Body of pancreas (tissue), 4 donors: ENCODE data around the gene DNAJB13. TPM values are rescaled to one million over a fixed set of nuclear protein-coding genes. Genes with fewer than 3 reads are reported as not detected.
A peak's percentile ranks its signal among the peaks of the same experiment; 100 is the strongest.
"Not testable (repeated sequence)": the region's sequence is repeated elsewhere in the genome, so short reads cannot be mapped to it uniquely, and the experiment has no call there.

Source experiments
- ATAC-seq: fragments of 150-250 bp; one replicate; pipeline ENCODE4 v1.9.1; 2016
- DNase-seq, 4 donors: peaks; one replicate each; pipeline ENCODE4 v3.0.0-alpha.2; 2019
- H3K27ac ChIP-seq, 4 donors: fragments of 200-600 bp; sonication (generic); 1 replicate in 3 of 4; 2 replicates in 1 of 4; pipeline versions ENCODE4 v1.5.1 to v1.6.1; 2016 to 2019; ENCODE audit warnings: mild to moderate bottlenecking in 1 of 4, mixed read lengths in 1 of 4, moderate library complexity in 1 of 4
- H3K27me3 ChIP-seq, 2 donors: fragments of 200-600 bp; sonication (generic); one replicate each; pipeline ENCODE4 v1.6.0; 2016; ENCODE audit warnings: mild to moderate bottlenecking in 1 of 2
- H3K36me3 ChIP-seq, 2 donors: fragments of 200-600 bp; sonication (generic); replicated peaks in 1 of 2; 2 replicates each; pipeline ENCODE4 v1.5.1; 2016; ENCODE audit warnings: low read depth in 2 of 2; ENCODE audit not compliant: insufficient read depth in 1 of 2
- H3K4me1 ChIP-seq: fragments of 200-600 bp; sonication (generic); one replicate; pipeline ENCODE4 v1.6.0; 2016
- H3K4me3 ChIP-seq, 2 donors: fragments of 200-600 bp; sonication (generic); 1 replicate in 1 of 2; 2 replicates in 1 of 2; pipeline ENCODE4 v1.5.1; 2016 to 2019
- H3K9me3 ChIP-seq, 3 donors: fragments of 200-600 bp; sonication (generic); 1 replicate in 2 of 3; 2 replicates in 1 of 3; pipeline ENCODE4 v1.5.1; 2016
- POLR2A ChIP-seq, 3 donors: fragments of 450-650 bp; IDR thresholded peaks; one replicate each; pipeline ENCODE4 v1.6.1; 2016; ENCODE audit warnings: antibody characterized with exemption in 3 of 3, mild to moderate bottlenecking in 2 of 3
- WGBS, 2 donors: methylation state at CpG; one replicate each; pipeline ENCODE4 v1.1.5; 2017; 5-methylcytosine and 5-hydroxymethylcytosine counted together
- intact Hi-C: fragments of 100-400 bp; cut with DNase I; formaldehyde crosslinking; loops from one replicate; pipeline ENCODE4 v1.15.1; 2023
- total RNA-seq, 2 donors: library from RNA; depleted of rRNA; stranded (reverse); fragments of >200 nt; gene quantifications; one replicate each; pipeline ENCODE4 v1.1.0, GENCODE V29; 2016
- TF ChIP-seq, protein P1 (sequence below), 7 experiments: fragments of 450-650 bp in 4 of 7; fragments of 200-600 bp in 3 of 7; sonication (generic) in 3 of 7; IDR thresholded peaks; one replicate each; pipeline ENCODE4 v1.5.1; 2016 to 2019; ENCODE audit warnings: antibody characterized with exemption in 7 of 7

Gene DNAJB13
- total RNA-seq, 2 donors from 2014 or later: 0.78 TPM; not detected in 1

DNA sequence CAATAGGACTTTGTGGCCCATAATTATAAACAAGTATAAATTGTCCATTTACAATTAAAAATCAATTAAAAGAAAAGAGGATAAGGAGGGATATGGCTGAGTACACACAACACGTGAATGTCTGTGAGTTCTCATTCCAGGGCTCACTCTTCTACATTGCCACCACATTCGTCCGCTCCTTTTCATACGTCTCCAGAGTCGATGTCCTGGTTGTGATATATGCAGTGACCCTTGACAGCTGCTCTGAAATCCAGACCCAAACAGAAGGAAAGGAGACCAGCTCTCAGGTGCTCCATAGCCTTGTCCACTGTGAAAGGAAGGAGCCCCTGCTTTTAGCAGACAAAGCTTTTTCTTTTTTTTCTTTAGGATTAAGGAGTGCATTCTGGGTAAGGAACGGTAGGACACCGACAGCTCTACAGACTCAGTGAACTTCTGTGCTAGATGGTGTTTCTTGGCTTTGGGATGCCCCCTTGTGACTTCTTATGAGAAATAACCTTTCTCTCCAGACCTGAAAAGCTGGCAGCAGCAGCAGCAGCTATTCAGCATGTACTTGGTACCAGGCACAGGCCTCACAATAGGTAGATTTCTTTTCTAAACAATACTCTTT lies 19.7 kb upstream of the DNAJB13 start:
- intact Hi-C loops: no loop called here
- H3K9me3 ChIP-seq: no peaks in the 10 kb centered on the region
- DNase-seq (peak in 3 of 4 donors; percentile 12 to 36 (median 24)), ATAC-seq (no peak)
- 59 to 64% methylated on average over 7 of the region's 7 CpGs for WGBS, 2 donors
- no peak overlapping the region for H3K27ac ChIP-seq
- no peaks in the 10 kb centered on the region for H3K4me1 ChIP-seq
- TF ChIP-seq, protein P1, sequence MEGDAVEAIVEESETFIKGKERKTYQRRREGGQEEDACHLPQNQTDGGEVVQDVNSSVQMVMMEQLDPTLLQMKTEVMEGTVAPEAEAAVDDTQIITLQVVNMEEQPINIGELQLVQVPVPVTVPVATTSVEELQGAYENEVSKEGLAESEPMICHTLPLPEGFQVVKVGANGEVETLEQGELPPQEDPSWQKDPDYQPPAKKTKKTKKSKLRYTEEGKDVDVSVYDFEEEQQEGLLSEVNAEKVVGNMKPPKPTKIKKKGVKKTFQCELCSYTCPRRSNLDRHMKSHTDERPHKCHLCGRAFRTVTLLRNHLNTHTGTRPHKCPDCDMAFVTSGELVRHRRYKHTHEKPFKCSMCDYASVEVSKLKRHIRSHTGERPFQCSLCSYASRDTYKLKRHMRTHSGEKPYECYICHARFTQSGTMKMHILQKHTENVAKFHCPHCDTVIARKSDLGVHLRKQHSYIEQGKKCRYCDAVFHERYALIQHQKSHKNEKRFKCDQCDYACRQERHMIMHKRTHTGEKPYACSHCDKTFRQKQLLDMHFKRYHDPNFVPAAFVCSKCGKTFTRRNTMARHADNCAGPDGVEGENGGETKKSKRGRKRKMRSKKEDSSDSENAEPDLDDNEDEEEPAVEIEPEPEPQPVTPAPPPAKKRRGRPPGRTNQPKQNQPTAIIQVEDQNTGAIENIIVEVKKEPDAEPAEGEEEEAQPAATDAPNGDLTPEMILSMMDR (IDR thresholded peaks at IDR 0.05): peak in 4 of 7 experiments; percentile 29 to 47 (median 42)
- TF ChIP-seq POLR2A (IDR thresholded peaks at IDR 0.05): no peak
- no peaks in the 10 kb centered on the region for H3K27me3 ChIP-seq
- no peak overlapping the region for H3K4me3 ChIP-seq
- H3K36me3 ChIP-seq: peaks cover 13 to 22% of the 10 kb centered on the region in 2 donors

DNA sequence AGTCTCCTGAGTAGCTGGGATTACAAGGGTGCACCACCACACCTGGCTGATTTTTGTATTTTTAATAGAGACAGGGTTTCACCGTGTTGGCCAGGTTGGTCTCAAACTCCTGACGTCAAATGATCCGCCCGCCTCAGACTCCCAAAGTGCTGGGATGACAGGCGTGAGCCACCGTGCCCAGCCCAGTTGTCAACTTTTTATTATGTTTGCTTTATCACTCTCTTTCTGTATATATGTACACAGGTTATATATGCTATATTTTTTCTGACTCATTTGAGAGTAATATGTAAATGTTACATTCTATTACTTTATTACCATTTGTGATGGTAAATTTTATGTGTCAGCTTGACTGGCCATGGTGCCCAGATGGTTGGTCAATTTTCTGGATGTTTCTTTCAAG lies 18.9 kb upstream of the DNAJB13 start:
- DNase-seq (no peak), ATAC-seq (no peak)
- Histone ChIP-seq H3K36me3 (peaks cover 13 to 20% of the 10 kb centered on the region in 2 donors), H3K4me1 (no peaks in the 10 kb centered on the region), H3K4me3 (no peak overlapping the region), H3K27ac (no peak overlapping the region), H3K27me3 (no peaks in the 10 kb centered on the region), H3K9me3 (no peaks in the 10 kb centered on the region)
- intact Hi-C loops: no loop called here
- TF ChIP-seq POLR2A (IDR thresholded peaks at IDR 0.05): no peak
- TF ChIP-seq, protein P1 (IDR thresholded peaks at IDR 0.05): no peak
- 91 to 92% methylated on average over 6 of the region's 6 CpGs for WGBS, 2 donors

DNA sequence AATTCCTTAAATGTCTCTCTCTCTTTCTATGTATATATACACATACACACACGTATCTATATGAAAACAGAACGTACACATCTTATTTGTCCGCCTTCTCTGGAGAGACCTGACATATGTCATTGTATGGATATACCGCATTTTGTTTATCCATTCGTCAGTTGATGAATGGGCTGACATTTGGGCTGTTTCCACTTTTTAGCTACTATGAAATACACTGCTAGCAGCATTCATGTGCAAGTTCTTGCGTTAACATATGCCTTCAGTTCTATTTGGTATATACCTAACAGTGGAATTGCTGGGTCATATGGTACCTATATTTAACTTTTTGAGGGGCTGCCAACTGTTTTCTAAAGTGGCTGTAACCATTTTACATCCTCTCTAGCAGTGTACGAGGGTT lies 18.0 kb upstream of the DNAJB13 start:
- ATAC-seq (no peak), DNase-seq (no peak)
- Histone ChIP-seq H3K4me3 (no peak overlapping the region), H3K27me3 (no peaks in the 10 kb centered on the region), H3K9me3 (no peaks in the 10 kb centered on the region), H3K4me1 (no peaks in the 10 kb centered on the region), H3K27ac (no peak overlapping the region), H3K36me3 (peaks cover 12 to 13% of the 10 kb centered on the region in 2 donors)
- WGBS, 2 donors: 82 to 90% methylated on average over 7 of the region's 7 CpGs
- TF ChIP-seq, protein P1 (IDR thresholded peaks at IDR 0.05): no peak
- TF ChIP-seq POLR2A (IDR thresholded peaks at IDR 0.05): no peak
- intact Hi-C loops: no loop called here

DNA sequence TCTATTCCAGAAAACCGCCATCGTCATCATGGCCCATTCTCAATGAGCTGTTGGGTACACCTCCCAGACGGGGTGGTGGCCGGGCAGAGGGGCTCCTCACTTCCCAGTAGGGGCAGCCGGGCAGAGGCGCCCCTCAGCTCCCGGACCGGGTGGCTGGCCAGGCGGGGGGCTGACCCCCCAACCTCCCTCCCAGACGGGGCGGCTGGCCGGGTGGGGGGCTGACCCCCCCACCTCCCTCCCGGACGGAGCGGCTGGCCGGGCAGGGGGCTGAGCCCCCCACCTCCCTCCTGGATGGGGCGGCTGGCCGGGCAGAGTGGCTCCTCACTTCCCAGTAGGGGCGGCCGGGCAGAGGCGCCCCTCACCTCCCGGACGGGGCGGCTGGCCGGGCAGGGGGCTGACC lies 14.8 kb upstream of the DNAJB13 start:
- H3K27me3 ChIP-seq, DNase-seq, H3K36me3 ChIP-seq, intact Hi-C loops, H3K4me3 ChIP-seq, H3K4me1 ChIP-seq, H3K27ac ChIP-seq, H3K9me3 ChIP-seq, ATAC-seq: not testable (repeated sequence)
- WGBS, 2 donors: 100% methylated on average over 1 to 2 of the region's 25 CpGs

DNA sequence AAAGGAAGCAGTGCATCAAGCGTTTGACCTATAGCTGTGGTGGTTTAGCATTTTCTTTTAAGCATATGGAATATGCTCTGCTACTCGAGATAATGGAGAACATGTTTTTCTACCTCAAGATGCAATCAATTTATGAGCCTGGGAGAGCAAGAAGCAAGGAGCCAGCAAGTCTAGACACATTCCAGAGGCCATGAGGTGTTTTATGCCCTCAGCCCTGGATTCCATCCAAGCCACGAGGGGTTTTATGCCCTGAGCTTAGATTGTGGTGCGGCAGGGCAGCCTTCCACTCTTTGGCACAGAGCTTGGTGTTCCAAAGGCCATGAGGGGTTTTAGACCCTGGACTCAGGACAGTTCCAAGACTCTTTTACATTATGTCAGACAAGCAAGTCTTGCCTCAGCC lies 11.7 kb upstream of the DNAJB13 start:
- WGBS, 2 donors: 74 to 81% methylated on average over 4 of the region's 4 CpGs

More for the DNA sequence above, 11.7 kb upstream of the DNAJB13 start:
- ATAC-seq (no peak), DNase-seq (no peak)
- no peaks in the 10 kb centered on the region for H3K9me3 ChIP-seq
- no peaks in the 10 kb centered on the region for H3K4me1 ChIP-seq
- H3K27ac ChIP-seq: no peak overlapping the region
- intact Hi-C loops: no loop called here
- TF ChIP-seq, protein P1 (IDR thresholded peaks at IDR 0.05): no peak
- no peak for TF ChIP-seq POLR2A (IDR thresholded peaks at IDR 0.05)
- no peak overlapping the region for H3K4me3 ChIP-seq
- no peaks in the 10 kb centered on the region for H3K27me3 ChIP-seq
- no peaks in the 10 kb centered on the region for H3K36me3 ChIP-seq
